WTC11 (cell line): ENCODE measurements around the gene STAB2. TPM values are rescaled to one million over a fixed set of nuclear protein-coding genes. Genes with fewer than 3 reads are reported as not detected.

ENCODE experiments used
- ATAC-seq: fragments of 200-7000 bp; cut with Tn5 transposase; 2 replicates; pipeline ENCODE4 v1.10.0; 2021; ENCODE audit warnings: mild to moderate bottlenecking, moderate library complexity
- CTCF ChIA-PET: fragments of 300-600 bp; sonication (Branson Sonifier 250); formaldehyde crosslinking; loops from one replicate; lab custom pipeline; 2021; ENCODE audit warnings: antibody characterized with exemption; lab: Charles Lee
- POLR2A ChIA-PET: fragments of 350-600 bp; sonication (Branson Sonifier 250); formaldehyde crosslinking; loops from one replicate; lab custom pipeline; 2021; ENCODE audit warnings: antibody characterized with exemption; lab: Charles Lee
- DNase-seq: peaks from one replicate; pipeline ENCODE4 v3.0.0; 2021; ENCODE audit warnings: low spot score
- H3K27ac Mint-ChIP-seq: 2 replicates; pipeline ENCODE4 v1.8.0; 2021; ENCODE audit warnings: mixed read lengths
- H3K27me3 Mint-ChIP-seq: 2 replicates; pipeline ENCODE4 v1.8.0; 2021; ENCODE audit warnings: low read depth, mild to moderate bottlenecking, moderate library complexity, mixed read lengths
- H3K36me3 Mint-ChIP-seq: 2 replicates; pipeline ENCODE4 v1.8.0; 2021; ENCODE audit warnings: mixed read lengths
- H3K4me1 Mint-ChIP-seq: 2 replicates; pipeline ENCODE4 v1.8.0; 2022; ENCODE audit warnings: mixed read lengths
- H3K4me3 Mint-ChIP-seq: 2 replicates; pipeline ENCODE4 v1.8.0; 2021; ENCODE audit warnings: mild to moderate bottlenecking, moderate library complexity, mixed read lengths
- H3K9me3 Mint-ChIP-seq: 2 replicates; pipeline ENCODE4 v1.8.0; 2021; ENCODE audit warnings: mixed read lengths
- EMX1 ChIP-seq: fragments of 250-450 bp; sonication (Bioruptor Pico); IDR thresholded peaks from 2 replicates; pipeline ENCODE4 v1.8.0; 2021; ENCODE audit warnings: mild to moderate bottlenecking
- ETV6 ChIP-seq: sonication (generic); formaldehyde crosslinking; IDR thresholded peaks from 2 replicates; pipeline ENCODE4 v1.8.1; 2022; ENCODE audit warnings: mild to moderate bottlenecking, missing genetic modification reagents
- FOXP1 ChIP-seq: sonication (generic); formaldehyde crosslinking; IDR thresholded peaks from 2 replicates; pipeline ENCODE4 v1.8.0; 2022; ENCODE audit warnings: missing genetic modification reagents, mild to moderate bottlenecking, moderate library complexity, borderline replicate concordance
- GABPB1 ChIP-seq: sonication (generic); formaldehyde crosslinking; IDR thresholded peaks from 2 replicates; pipeline ENCODE4 v1.8.1; 2023; ENCODE audit warnings: mild to moderate bottlenecking, missing genetic modification reagents
- HMGA2 ChIP-seq: fragments of 250-450 bp; sonication (Bioruptor Pico); IDR thresholded peaks from 2 replicates; pipeline ENCODE4 v1.4.0; 2021; ENCODE audit warnings: mild to moderate bottlenecking, moderate library complexity
- IRF2 ChIP-seq: sonication (generic); formaldehyde crosslinking; IDR thresholded peaks from 2 replicates; pipeline ENCODE4 v1.8.0; 2022; ENCODE audit warnings: low read depth, missing genetic modification reagents, borderline replicate concordance
- JAZF1 ChIP-seq: fragments of 250-450 bp; sonication (Bioruptor Pico); IDR thresholded peaks from 2 replicates; pipeline ENCODE4 v1.9.0; 2021; ENCODE audit warnings: moderate library complexity, mild to moderate bottlenecking, inconsistent platforms
- MXD4 ChIP-seq: fragments of 250-450 bp; sonication (Bioruptor Pico); IDR thresholded peaks from 2 replicates; pipeline ENCODE4 v1.8.0; 2021; ENCODE audit warnings: mild to moderate bottlenecking, moderate library complexity, borderline replicate concordance
- MYBL2 ChIP-seq: sonication (generic); formaldehyde crosslinking; IDR thresholded peaks from 2 replicates; pipeline ENCODE4 v1.8.1; 2023; ENCODE audit warnings: mild to moderate bottlenecking, moderate library complexity, missing genetic modification reagents
- NFYB ChIP-seq: sonication (generic); formaldehyde crosslinking; conservative IDR thresholded peaks from 2 replicates; pipeline ENCODE4 v1.8.0; 2022; ENCODE audit warnings: low read depth, missing genetic modification reagents
- NR2C2 ChIP-seq: sonication (generic); formaldehyde crosslinking; IDR thresholded peaks from 2 replicates; pipeline ENCODE4 v1.8.0; 2022; ENCODE audit warnings: mild to moderate bottlenecking, missing genetic modification reagents
- NR3C1 ChIP-seq: sonication (generic); formaldehyde crosslinking; conservative IDR thresholded peaks from 2 replicates; pipeline ENCODE4 v1.8.1; 2023; ENCODE audit warnings: low read depth, mild to moderate bottlenecking, missing genetic modification reagents
- RELA ChIP-seq: sonication (generic); formaldehyde crosslinking; IDR thresholded peaks from 2 replicates; pipeline ENCODE4 v1.8.1; 2022; ENCODE audit warnings: missing genetic modification reagents, mild to moderate bottlenecking, borderline replicate concordance
- SMAD4 ChIP-seq: sonication (generic); formaldehyde crosslinking; IDR thresholded peaks from 2 replicates; pipeline ENCODE4 v1.8.0; 2022; ENCODE audit warnings: mild to moderate bottlenecking, missing genetic modification reagents
- SOX15 ChIP-seq: fragments of 250-450 bp; sonication (Bioruptor Pico); IDR thresholded peaks from 2 replicates; pipeline ENCODE4 v1.9.0; 2021; ENCODE audit warnings: mild to moderate bottlenecking
- SP1 ChIP-seq: sonication (generic); formaldehyde crosslinking; conservative IDR thresholded peaks from 2 replicates; pipeline ENCODE4 v1.8.1; 2022; ENCODE audit warnings: missing genetic modification reagents
- ZBTB21 ChIP-seq: sonication (generic); formaldehyde crosslinking; IDR thresholded peaks from 2 replicates; pipeline ENCODE4 v1.8.1; 2023; ENCODE audit warnings: mild to moderate bottlenecking, missing genetic modification reagents, borderline replicate concordance
- ZNF263 ChIP-seq: sonication (generic); formaldehyde crosslinking; IDR thresholded peaks from 2 replicates; pipeline ENCODE4 v1.8.1; 2022; ENCODE audit warnings: low read depth, mild to moderate bottlenecking, moderate library complexity, missing genetic modification reagents
- ZNF396 ChIP-seq: fragments of 250-450 bp; sonication (Bioruptor Pico); IDR thresholded peaks from 2 replicates; pipeline ENCODE4 v1.8.0; 2021; ENCODE audit warnings: mild to moderate bottlenecking, moderate library complexity, borderline replicate concordance
- ZNF671 ChIP-seq: fragments of 250-450 bp; sonication (Bioruptor Pico); IDR thresholded peaks from 2 replicates; pipeline ENCODE4 v1.8.0; 2021; ENCODE audit warnings: mild to moderate bottlenecking
- total RNA-seq: library from RNA; stranded (reverse); gene quantifications from 3 replicates; pipeline ENCODE4 v1.2.3, GENCODE V29; 2021
- TF ChIP-seq, protein P1 (sequence below): fragments of 250-450 bp; sonication (Bioruptor Pico); IDR thresholded peaks from 2 replicates; pipeline ENCODE4 v1.9.0; 2021; ENCODE audit warnings: mild to moderate bottlenecking, borderline replicate concordance
- TF ChIP-seq, protein P2 (sequence below): fragments of 250-450 bp; sonication (Bioruptor Pico); conservative IDR thresholded peaks from 2 replicates; pipeline ENCODE4 v1.9.0; 2021; ENCODE audit warnings: mild to moderate bottlenecking
- TF ChIP-seq, protein P3 (sequence below): sonication (generic); formaldehyde crosslinking; IDR thresholded peaks from 2 replicates; pipeline ENCODE4 v1.8.0; 2022; ENCODE audit warnings: mild to moderate bottlenecking, missing genetic modification reagents
- TF ChIP-seq, protein P4 (sequence below): sonication (generic); formaldehyde crosslinking; IDR thresholded peaks from 2 replicates; pipeline ENCODE4 v1.8.0; 2023; ENCODE audit warnings: mild to moderate bottlenecking, missing genetic modification reagents
- TF ChIP-seq, protein P5 (sequence below): fragments of 200-600 bp; IDR thresholded peaks from 2 replicates; pipeline ENCODE4 v1.8.0; 2022; ENCODE audit warnings: antibody characterized with exemption

The STAB2 gene
- total RNA-seq, 1 experiment from 2014 or later: 0.48 TPM

DNA sequence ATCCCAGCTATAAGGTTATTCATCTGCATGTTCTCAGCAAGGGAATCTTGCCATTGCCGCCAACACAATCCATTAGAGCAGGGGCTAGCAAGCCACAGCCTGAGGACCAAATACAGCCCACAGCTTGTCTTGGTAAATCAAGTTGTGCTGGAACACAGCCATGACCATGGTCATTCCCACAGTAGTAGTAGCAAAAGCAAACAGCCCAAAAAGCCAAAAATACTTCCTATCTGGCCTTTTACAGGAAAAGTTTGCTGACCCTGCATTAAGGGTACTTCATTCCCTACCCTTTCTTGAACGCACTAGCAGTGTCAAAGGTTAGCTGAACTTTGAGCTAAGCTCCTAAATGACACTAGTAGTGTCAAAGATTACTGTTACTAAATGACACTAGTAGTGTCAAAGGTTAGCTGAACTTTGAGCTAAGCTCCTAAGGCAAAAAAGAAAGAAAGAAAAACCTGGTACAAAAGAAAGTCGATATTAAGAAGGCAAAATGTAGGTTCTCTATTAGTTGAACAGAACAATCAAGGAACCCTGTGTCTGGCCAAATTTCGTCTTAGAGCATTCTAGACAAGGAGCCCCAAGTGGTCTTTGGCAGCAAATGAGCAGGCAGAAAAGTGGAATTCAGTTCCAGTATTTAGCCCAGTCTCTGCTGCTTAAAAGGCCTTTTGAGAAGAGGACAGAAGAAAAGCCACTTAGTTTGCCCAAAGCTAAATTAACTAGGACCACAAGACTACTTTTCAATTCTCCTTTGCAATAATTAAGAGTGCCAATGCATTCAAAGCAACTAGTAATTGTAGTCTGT, 186.2 kb downstream of the STAB2 start:
- DNase-seq (no peak), ATAC-seq (no peak)
- Mint-ChIP-seq H3K36me3 (peaks cover 28% of the 10 kb centered on the region), H3K27ac (no peak overlapping the region), H3K4me1 (peaks cover 18% of the 10 kb centered on the region), H3K9me3 (no peaks in the 10 kb centered on the region), H3K27me3 (no peaks in the 10 kb centered on the region), H3K4me3 (no peak overlapping the region)
- POLR2A ChIA-PET: no interaction called here
- no peak for TF ChIP-seq JAZF1 (CRISPR knock-in tag)
- no peak for TF ChIP-seq NR3C1
- TF ChIP-seq MYBL2 (CRISPR knock-in tag): no peak
- TF ChIP-seq ZNF396 (CRISPR knock-in tag): no peak
- TF ChIP-seq FOXP1: no peak
- no peak for TF ChIP-seq MXD4 (CRISPR knock-in tag)
- TF ChIP-seq HMGA2 (CRISPR knock-in tag): no peak
- TF ChIP-seq ETV6: no peak
- TF ChIP-seq, protein P1, sequence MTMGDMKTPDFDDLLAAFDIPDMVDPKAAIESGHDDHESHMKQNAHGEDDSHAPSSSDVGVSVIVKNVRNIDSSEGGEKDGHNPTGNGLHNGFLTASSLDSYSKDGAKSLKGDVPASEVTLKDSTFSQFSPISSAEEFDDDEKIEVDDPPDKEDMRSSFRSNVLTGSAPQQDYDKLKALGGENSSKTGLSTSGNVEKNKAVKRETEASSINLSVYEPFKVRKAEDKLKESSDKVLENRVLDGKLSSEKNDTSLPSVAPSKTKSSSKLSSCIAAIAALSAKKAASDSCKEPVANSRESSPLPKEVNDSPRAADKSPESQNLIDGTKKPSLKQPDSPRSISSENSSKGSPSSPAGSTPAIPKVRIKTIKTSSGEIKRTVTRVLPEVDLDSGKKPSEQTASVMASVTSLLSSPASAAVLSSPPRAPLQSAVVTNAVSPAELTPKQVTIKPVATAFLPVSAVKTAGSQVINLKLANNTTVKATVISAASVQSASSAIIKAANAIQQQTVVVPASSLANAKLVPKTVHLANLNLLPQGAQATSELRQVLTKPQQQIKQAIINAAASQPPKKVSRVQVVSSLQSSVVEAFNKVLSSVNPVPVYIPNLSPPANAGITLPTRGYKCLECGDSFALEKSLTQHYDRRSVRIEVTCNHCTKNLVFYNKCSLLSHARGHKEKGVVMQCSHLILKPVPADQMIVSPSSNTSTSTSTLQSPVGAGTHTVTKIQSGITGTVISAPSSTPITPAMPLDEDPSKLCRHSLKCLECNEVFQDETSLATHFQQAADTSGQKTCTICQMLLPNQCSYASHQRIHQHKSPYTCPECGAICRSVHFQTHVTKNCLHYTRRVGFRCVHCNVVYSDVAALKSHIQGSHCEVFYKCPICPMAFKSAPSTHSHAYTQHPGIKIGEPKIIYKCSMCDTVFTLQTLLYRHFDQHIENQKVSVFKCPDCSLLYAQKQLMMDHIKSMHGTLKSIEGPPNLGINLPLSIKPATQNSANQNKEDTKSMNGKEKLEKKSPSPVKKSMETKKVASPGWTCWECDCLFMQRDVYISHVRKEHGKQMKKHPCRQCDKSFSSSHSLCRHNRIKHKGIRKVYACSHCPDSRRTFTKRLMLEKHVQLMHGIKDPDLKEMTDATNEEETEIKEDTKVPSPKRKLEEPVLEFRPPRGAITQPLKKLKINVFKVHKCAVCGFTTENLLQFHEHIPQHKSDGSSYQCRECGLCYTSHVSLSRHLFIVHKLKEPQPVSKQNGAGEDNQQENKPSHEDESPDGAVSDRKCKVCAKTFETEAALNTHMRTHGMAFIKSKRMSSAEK: no peak
- TF ChIP-seq SOX15 (CRISPR knock-in tag): no peak
- no peak for TF ChIP-seq NFYB
- TF ChIP-seq, protein P2, sequence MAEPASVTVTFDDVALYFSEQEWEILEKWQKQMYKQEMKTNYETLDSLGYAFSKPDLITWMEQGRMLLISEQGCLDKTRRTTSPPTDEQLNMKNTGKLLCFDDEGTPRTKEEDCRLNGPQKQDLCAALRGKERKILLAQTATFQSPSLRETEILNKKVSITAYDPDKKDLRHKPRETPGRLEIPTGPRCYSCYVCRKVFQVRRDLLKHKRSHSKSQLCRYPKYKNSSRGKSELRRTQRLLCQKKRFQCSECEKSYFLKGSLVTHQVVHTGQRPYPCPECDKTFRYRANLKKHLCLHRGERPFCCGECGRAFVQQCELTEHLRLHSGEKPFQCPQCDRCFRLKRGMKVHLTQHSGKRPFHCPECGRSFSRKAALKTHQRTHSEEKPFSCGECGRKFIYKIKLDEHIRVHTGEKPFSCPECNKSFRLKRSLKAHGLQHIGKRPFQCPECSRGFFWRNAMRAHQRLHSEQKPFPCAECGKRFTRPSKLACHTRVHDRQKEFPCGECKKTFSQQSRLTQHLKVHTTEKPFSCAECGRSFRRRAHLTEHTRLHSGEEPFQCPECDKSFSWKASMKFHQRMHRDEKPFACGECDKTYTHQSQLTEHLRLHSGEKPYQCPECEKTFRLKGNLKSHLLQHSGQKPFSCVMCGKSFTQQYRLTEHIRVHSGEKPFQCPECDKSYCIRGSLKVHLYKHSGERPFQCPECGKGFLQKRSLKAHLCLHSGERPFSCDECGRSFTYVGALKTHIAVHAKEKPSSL (CRISPR knock-in tag): no peak
- TF ChIP-seq SP1 (CRISPR knock-in tag): no peak
- no peak for TF ChIP-seq NR2C2 (CRISPR knock-in tag)
- CTCF ChIA-PET: interaction anchor here (1.1 kb wide), 1 partner anchor 27 kb away, joined by 3 read pairs; no protein-coding TSS in a partner anchor

DNA sequence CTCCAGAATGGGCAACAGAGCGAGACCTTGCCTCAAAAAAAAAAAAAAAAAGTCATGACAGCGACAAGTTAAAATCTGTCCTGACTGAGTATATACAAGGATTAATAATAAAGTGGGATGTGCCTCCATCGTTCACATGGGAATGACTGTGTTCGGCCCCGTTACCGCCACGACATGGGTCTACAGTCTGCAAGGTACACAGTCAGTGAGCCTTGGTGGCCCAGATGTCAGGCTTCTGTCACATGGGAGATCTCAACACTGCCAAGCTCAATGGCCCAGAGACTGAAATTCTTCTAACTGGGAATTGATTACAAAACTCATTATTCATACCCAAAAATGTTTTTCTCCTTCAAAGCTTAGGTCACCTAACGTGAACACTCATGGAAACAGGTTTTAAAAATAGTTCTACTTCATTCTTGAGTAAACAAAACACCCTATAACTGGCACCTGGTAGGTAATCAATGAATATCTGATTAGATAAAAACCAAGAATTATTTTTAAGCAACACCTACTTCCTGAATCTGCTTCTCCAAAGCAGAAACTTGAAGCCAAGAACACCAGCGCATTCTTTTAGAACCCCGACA, 188.0 kb downstream of the STAB2 start:
- CTCF ChIA-PET: no interaction called here
- TF ChIP-seq ZNF671 (CRISPR knock-in tag): no peak
- TF ChIP-seq, protein P3, sequence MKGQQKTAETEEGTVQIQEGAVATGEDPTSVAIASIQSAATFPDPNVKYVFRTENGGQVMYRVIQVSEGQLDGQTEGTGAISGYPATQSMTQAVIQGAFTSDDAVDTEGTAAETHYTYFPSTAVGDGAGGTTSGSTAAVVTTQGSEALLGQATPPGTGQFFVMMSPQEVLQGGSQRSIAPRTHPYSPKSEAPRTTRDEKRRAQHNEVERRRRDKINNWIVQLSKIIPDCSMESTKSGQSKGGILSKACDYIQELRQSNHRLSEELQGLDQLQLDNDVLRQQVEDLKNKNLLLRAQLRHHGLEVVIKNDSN (CRISPR knock-in tag): no peak
- TF ChIP-seq ZNF263 (CRISPR knock-in tag): no peak
- TF ChIP-seq GABPB1: no peak
- no peak for TF ChIP-seq ZBTB21
- no peak for TF ChIP-seq EMX1 (CRISPR knock-in tag)
- TF ChIP-seq, protein P4, sequence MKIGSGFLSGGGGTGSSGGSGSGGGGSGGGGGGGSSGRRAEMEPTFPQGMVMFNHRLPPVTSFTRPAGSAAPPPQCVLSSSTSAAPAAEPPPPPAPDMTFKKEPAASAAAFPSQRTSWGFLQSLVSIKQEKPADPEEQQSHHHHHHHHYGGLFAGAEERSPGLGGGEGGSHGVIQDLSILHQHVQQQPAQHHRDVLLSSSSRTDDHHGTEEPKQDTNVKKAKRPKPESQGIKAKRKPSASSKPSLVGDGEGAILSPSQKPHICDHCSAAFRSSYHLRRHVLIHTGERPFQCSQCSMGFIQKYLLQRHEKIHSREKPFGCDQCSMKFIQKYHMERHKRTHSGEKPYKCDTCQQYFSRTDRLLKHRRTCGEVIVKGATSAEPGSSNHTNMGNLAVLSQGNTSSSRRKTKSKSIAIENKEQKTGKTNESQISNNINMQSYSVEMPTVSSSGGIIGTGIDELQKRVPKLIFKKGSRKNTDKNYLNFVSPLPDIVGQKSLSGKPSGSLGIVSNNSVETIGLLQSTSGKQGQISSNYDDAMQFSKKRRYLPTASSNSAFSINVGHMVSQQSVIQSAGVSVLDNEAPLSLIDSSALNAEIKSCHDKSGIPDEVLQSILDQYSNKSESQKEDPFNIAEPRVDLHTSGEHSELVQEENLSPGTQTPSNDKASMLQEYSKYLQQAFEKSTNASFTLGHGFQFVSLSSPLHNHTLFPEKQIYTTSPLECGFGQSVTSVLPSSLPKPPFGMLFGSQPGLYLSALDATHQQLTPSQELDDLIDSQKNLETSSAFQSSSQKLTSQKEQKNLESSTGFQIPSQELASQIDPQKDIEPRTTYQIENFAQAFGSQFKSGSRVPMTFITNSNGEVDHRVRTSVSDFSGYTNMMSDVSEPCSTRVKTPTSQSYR (CRISPR knock-in tag): no peak
- no peak for TF ChIP-seq SMAD4
- TF ChIP-seq, protein P5, sequence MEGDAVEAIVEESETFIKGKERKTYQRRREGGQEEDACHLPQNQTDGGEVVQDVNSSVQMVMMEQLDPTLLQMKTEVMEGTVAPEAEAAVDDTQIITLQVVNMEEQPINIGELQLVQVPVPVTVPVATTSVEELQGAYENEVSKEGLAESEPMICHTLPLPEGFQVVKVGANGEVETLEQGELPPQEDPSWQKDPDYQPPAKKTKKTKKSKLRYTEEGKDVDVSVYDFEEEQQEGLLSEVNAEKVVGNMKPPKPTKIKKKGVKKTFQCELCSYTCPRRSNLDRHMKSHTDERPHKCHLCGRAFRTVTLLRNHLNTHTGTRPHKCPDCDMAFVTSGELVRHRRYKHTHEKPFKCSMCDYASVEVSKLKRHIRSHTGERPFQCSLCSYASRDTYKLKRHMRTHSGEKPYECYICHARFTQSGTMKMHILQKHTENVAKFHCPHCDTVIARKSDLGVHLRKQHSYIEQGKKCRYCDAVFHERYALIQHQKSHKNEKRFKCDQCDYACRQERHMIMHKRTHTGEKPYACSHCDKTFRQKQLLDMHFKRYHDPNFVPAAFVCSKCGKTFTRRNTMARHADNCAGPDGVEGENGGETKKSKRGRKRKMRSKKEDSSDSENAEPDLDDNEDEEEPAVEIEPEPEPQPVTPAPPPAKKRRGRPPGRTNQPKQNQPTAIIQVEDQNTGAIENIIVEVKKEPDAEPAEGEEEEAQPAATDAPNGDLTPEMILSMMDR: no peak
- TF ChIP-seq IRF2: no peak
- TF ChIP-seq RELA (CRISPR knock-in tag): no peak

More for the DNA sequence above, 188.0 kb downstream of the STAB2 start:
- H3K27me3 Mint-ChIP-seq: no peaks in the 10 kb centered on the region
- ATAC-seq (no peak), DNase-seq (no peak)
- 0 out of 2 replicates have a peak, but pooled peaks cover 4% of the 10 kb centered on the region for H3K4me1 Mint-ChIP-seq
- POLR2A ChIA-PET: no interaction called here
- H3K27ac Mint-ChIP-seq: no peak overlapping the region
- peaks cover 31% of the 10 kb centered on the region for H3K36me3 Mint-ChIP-seq
- H3K9me3 Mint-ChIP-seq: no peaks in the 10 kb centered on the region
- H3K4me3 Mint-ChIP-seq: no peak overlapping the region
